KOPT-K1 (cell line): ENCODE measurements around the gene ARCN1.

Source experiments
- H3K27ac ChIP-seq: fragments of 200-600 bp; sonication (generic); 2 replicates; pipeline ENCODE4 v1.5.1; 2016; ENCODE audit warnings: antibody characterized with exemption, mild to moderate bottlenecking, low read depth, low read length; ENCODE audit not compliant: poor library complexity, severe bottlenecking
- H3K36me3 ChIP-seq: fragments of 200-600 bp; sonication (generic); 2 replicates; pipeline ENCODE4 v1.5.1; 2017; ENCODE audit warnings: antibody characterized with exemption, mild to moderate bottlenecking, low read length, moderate library complexity; ENCODE audit not compliant: insufficient read depth
- H3K9me3 ChIP-seq: fragments of 200-600 bp; sonication (generic); 2 replicates; pipeline ENCODE4 v1.5.1; 2017; ENCODE audit warnings: antibody characterized with exemption, low read length, mild to moderate bottlenecking; ENCODE audit not compliant: insufficient read depth, poor library complexity, severe bottlenecking

ARCN1 gene

DNA sequence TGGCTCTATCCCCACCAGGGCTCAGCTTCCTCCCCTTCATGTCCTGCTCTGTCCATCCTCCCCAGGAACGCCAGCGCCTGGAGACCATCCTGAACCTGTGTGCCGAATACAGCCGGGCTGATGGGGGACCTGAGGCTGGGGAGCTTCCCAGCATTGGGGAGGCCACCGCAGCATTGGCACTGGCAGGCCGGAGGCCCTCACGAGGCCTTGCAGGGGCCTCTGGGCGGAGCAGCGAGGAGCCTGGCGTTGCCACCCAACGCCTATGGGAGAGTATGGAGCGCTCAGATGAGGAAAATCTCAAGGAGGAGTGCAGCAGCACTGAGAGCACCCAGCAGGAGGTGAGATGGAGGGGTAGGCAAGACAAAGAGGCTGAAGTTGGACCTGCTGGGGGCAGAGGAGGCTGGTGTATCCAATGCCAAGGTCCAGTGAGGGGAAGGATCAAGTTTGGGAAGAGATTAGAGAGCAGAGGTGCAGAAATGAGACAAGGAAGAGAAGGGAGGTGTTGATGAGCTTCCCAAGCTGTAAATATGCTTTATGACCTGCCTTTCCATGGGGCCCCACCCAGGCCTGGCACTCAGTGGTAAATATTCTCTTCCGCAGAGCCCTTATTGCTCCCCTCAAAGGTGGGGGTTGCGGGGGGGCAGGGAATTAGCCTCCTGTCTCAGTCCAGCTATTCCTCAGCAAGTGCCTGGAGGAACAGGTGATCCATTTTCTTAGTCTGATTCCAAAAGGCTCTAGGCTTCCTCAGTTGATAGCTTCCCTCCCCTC is 59.1 kb downstream of the ARCN1 start:
- Histone ChIP-seq H3K9me3 (no peaks in the 10 kb centered on the region), H3K36me3 (no peaks in the 10 kb centered on the region), H3K27ac (no peak overlapping the region)

- no peak overlapping the region for H3K27ac ChIP-seq
- H3K9me3 ChIP-seq: no peaks in the 10 kb centered on the region
- H3K36me3 ChIP-seq: no peaks in the 10 kb centered on the region
These were observed 60.5 kb downstream of the ARCN1 start for GRCh38 chr11:118632577-118633318.

DNA sequence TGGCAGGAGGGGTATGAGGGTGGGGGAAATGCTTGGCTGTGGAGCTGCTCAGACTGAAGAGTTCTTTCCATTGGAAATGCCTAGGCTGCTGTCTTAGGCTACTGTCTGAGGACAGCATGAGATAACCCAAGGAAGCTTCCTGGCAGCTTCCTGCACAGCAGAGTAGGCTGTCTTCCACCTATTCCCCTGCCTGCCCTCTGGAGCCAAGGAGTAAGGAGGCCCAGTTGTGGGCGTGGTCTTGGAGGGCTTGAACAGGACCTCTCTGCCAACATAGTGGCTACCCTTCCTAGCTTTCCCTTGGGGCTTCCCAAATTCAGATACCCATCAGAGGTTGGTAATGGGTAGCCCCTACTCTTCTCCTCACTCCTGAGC is 61.1 kb downstream of the ARCN1 start:
- Histone ChIP-seq H3K36me3 (no peaks in the 10 kb centered on the region), H3K9me3 (no peaks in the 10 kb centered on the region), H3K27ac (no peak overlapping the region)

DNA sequence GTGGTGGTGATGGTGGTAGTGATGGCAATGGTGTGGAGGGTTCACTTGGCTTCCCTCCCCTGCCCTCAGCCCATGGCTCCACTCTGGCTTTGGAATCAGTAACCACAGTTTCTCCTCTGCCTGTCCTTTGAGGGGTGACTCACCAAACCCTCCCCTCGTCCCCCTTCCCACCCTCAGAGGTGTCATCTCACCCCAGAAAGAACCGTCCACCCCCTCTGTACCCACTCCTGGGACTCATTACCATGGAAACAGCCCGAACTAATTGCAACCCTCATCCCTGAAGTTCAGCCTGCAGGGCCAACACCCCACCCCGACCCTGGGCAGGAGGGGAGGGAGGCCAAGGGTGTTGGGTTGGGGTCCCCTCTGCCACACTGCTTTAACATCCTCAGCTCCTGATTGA is 61.8 kb downstream of the ARCN1 start:
- Histone ChIP-seq H3K9me3 (no peaks in the 10 kb centered on the region), H3K27ac (no peak overlapping the region), H3K36me3 (no peaks in the 10 kb centered on the region)

GRCh38 chr11:118634431-118635236 is 62.4 kb downstream of the ARCN1 start:
- no peaks in the 10 kb centered on the region for H3K36me3 ChIP-seq
- H3K27ac ChIP-seq: no peak overlapping the region
- H3K9me3 ChIP-seq: no peaks in the 10 kb centered on the region

DNA sequence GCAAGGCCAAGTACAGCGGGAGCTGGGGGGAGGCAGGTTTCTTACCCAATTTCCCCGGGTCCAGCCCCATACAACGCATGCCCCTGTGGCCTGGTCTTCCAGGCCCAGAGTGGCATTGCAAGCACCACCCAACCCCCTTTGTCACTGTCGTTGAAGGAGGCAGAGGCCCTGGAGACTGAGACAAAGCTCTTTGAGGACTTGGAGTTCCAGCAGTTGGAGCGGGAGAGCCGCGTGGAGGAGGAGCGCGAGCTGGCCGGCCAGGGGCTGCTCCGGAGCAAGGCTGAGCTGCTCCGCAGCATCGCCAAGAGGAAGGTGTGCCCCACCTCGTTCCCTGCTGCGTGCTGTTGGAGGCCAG is 63.0 kb downstream of the ARCN1 start:
- Histone ChIP-seq H3K27ac (no peak overlapping the region), H3K36me3 (no peaks in the 10 kb centered on the region), H3K9me3 (no peaks in the 10 kb centered on the region)

DNA sequence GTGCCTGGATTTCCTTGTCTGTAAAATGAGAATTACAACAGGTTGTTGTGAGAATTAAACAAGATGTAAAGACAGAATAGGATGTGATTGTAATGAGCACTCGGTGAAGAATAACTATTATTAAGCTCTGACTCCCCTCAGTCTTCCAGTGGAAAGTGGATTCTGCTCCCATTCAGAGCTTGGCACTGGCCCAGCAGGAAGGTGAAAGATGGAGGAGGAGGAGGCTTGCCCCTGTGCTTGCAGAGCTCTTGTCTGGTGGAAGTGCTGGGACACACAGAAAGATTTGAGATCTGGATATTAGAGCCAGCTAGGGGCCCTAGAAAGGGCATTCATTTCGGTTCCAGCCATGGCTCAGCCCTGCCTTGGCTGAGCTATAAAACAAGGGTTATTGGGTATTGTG is 63.4 kb downstream of the ARCN1 start:
- H3K36me3 ChIP-seq: no peaks in the 10 kb centered on the region
- no peak overlapping the region for H3K27ac ChIP-seq
- no peaks in the 10 kb centered on the region for H3K9me3 ChIP-seq

- Histone ChIP-seq H3K27ac (no peak overlapping the region), H3K9me3 (no peaks in the 10 kb centered on the region), H3K36me3 (no peaks in the 10 kb centered on the region)
These were observed 64.5 kb downstream of the ARCN1 start for GRCh38 chr11:118636569-118637290.

DNA sequence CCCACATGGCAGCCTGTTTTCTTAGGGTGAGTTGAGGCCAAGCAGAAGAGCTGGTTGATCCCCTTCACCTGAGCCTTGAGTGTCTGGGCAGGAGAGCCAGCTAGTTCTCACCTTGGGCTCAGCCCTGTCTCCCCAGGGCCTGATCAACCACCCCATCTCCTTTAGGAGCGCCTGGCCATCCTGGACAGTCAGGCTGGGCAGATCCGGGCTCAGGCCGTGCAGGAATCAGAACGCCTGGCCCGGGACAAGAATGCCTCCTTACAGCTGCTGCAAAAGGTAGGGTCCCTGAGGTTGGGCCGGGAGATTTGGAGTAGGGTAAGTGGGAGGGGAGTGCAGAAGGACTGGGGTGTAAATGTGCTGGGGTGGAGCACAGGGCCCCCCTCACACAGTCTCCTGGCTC is 66.5 kb downstream of the ARCN1 start:
- H3K9me3 ChIP-seq: no peaks in the 10 kb centered on the region
- no peak overlapping the region for H3K27ac ChIP-seq
- no peaks in the 10 kb centered on the region for H3K36me3 ChIP-seq

GRCh38 chr11:118639899-118640298 is 67.7 kb downstream of the ARCN1 start:
- H3K9me3 ChIP-seq: no peaks in the 10 kb centered on the region
- no peak overlapping the region for H3K27ac ChIP-seq
- no peaks in the 10 kb centered on the region for H3K36me3 ChIP-seq

- Histone ChIP-seq H3K9me3 (no peaks in the 10 kb centered on the region), H3K27ac (no peak overlapping the region), H3K36me3 (no peaks in the 10 kb centered on the region)
These were observed 68.3 kb downstream of the ARCN1 start for GRCh38 chr11:118640332-118641154.

DNA sequence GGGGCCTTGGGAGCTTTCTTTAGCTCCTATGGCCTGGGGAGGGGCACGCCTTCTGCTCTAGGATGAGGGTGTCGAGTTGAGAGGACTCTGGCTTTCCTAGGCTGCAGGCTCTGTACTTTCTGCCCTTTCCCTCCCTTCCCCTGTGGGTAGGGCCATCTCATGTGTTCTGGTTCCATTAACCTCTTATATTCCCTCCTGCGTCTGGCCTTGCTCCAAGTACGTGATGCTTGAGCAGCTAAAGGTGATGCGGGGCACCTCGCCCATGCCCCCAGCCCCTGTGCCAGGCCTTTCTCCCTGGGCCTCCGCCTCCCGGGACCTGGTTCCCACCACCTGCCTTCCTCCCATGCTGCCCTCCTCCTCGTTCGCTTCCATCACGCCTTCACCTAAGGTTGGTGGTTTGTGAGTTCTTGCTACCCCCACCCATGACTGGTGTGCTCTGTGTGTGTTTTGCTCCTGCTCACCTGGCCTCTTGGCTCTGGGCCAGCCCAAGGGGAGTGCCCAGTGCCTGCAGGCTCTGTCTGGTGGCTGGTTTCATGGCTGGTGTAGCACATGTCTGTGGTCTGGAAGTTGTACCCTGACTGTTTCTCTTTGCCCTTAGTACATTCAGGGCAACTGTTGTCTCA is 69.3 kb downstream of the ARCN1 start:
- Histone ChIP-seq H3K36me3 (no peaks in the 10 kb centered on the region), H3K9me3 (no peaks in the 10 kb centered on the region), H3K27ac (no peak overlapping the region)

GRCh38 chr11:118643142-118643994 is 71.2 kb downstream of the ARCN1 start:
- H3K9me3 ChIP-seq: no peaks in the 10 kb centered on the region
- H3K27ac ChIP-seq: no peak overlapping the region
- no peaks in the 10 kb centered on the region for H3K36me3 ChIP-seq
